ENCODE results near the gene PNKP. TPM values are rescaled to one million over a fixed set of nuclear protein-coding genes. Genes with fewer than 3 reads are reported as not detected.

Gene PNKP
- total and polyA plus RNA-seq, 10 of the 15 experiments (the other 5 are each of a cell fraction or from before 2014, with no cell fraction given): 2.9 to 82.3 (median 33.2) TPM

- TF ChIP-seq ZNF592 (IDR thresholded peaks at IDR 0.05): no peak
Observed at GRCh38 chr19:49887665-49888509, 20.5 kb upstream of the PNKP start (continued).

- Histone ChIP-seq H3K36me3 (ENCODE audit: control insufficient read depth in 2 of 2, insufficient read depth in 2 of 2, low read length in 1 of 2) (peaks cover 5 to 18% of the 10 kb centered on the region in 2 experiments), H2AFZ (ENCODE audit: control insufficient read depth, low read depth, low read length) (no peak overlapping the region), H3K27ac (ENCODE audit: control insufficient read depth, insufficient read depth) (no peak overlapping the region), H3K4me3 (no peak overlapping the region), H3K9ac (ENCODE audit: control insufficient read depth, insufficient read depth, low read length) (no peak overlapping the region), H3K79me2 (ENCODE audit: control insufficient read depth, insufficient read depth, low read length) (peaks cover 10% of the 10 kb centered on the region), H3K4me2 (ENCODE audit: control insufficient read depth, insufficient read depth) (peak overlapping the region; percentile 2; the same call in 1 of the 2 replicates), H3K4me1 (ENCODE audit: control insufficient read depth, insufficient read depth, low read length) (peaks cover 22% of the 10 kb centered on the region), H4K20me1 (ENCODE audit: control insufficient read depth, insufficient read depth) (no peaks in the 10 kb centered on the region), H3K27me3 (replicated peaks in 1 of 2; ENCODE audit: control insufficient read depth in 2 of 2, insufficient read depth in 2 of 2, low read length in 1 of 2) (no peaks in the 10 kb centered on the region), H3K9me3 (replicated peaks; ENCODE audit: control insufficient read depth, insufficient read depth, low read length) (no peaks in the 10 kb centered on the region; the same call in 2 of the 3 replicates)
- ChIA-PET RAD21 (ENCODE audit: unreplicated experiment) (interaction anchor here (0.8 to 2.4 kb wide), 3 partner anchors 8 to 24 kb away, joined by 3 to 9 read pairs (median 6); no protein-coding TSS in a partner anchor), SMC1A (ENCODE audit: uncharacterized antibody, unreplicated experiment) (interaction anchor here (0.6 to 1.3 kb wide), 4 partner anchors 10 to 90 kb away, joined by 3 to 6 read pairs (median 3); partner anchors contain the start of genes ATF5, IL4I1 and NUP62), POLR2A (interaction anchor here (0.8 to 3.6 kb wide), 7 partner anchors 9 to 43 kb away, joined by 3 to 33 read pairs (median 4); partner anchors contain the start of genes AKT1S1, IL4I1 and TBC1D17), CTCF (interaction anchor here (0.8 to 1.3 kb wide), 3 partner anchors 8 to 10 kb away, joined by 3 read pairs; partner anchors contain the start of genes AKT1S1 and IL4I1)
- TF ChIP-seq ZBTB33 (IDR thresholded peaks at IDR 0.05): peak; percentile 58; the same call in 1 of the 2 replicates
- TF ChIP-seq, protein P1, sequence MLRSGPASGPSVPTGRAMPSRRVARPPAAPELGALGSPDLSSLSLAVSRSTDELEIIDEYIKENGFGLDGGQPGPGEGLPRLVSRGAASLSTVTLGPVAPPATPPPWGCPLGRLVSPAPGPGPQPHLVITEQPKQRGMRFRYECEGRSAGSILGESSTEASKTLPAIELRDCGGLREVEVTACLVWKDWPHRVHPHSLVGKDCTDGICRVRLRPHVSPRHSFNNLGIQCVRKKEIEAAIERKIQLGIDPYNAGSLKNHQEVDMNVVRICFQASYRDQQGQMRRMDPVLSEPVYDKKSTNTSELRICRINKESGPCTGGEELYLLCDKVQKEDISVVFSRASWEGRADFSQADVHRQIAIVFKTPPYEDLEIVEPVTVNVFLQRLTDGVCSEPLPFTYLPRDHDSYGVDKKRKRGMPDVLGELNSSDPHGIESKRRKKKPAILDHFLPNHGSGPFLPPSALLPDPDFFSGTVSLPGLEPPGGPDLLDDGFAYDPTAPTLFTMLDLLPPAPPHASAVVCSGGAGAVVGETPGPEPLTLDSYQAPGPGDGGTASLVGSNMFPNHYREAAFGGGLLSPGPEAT (IDR thresholded peaks at IDR 0.05; ENCODE audit: low read depth): no peak
- TF ChIP-seq ZZZ3 (IDR thresholded peaks at IDR 0.05; ENCODE audit: control insufficient read depth, insufficient read length, low read depth): no peak
- TF ChIP-seq MTA3 (IDR thresholded peaks at IDR 0.05; ENCODE audit: borderline replicate concordance, low read length): peak; percentile 24; the same call in 1 of the 2 replicates
- TF ChIP-seq, protein P2, sequence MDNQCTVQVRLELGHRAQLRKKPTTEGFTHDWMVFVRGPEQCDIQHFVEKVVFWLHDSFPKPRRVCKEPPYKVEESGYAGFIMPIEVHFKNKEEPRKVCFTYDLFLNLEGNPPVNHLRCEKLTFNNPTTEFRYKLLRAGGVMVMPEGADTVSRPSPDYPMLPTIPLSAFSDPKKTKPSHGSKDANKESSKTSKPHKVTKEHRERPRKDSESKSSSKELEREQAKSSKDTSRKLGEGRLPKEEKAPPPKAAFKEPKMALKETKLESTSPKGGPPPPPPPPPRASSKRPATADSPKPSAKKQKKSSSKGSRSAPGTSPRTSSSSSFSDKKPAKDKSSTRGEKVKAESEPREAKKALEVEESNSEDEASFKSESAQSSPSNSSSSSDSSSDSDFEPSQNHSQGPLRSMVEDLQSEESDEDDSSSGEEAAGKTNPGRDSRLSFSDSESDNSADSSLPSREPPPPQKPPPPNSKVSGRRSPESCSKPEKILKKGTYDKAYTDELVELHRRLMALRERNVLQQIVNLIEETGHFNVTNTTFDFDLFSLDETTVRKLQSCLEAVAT (IDR thresholded peaks at IDR 0.05): 0 out of 2 replicates have a peak, but pooled peaks have one; percentile 21
- TF ChIP-seq PAX5 (IDR thresholded peaks at IDR 0.05; ENCODE audit: borderline replicate concordance, low read depth, low read length): peak; percentile 19; the same call in 1 of the 2 replicates
- DNase-seq (ENCODE audit: low read depth, low spot score): no peak
- BruUV-seq (replicated peaks): no TSS peak
- 69% methylated on average over 23 of the region's 23 CpGs for WGBS (ENCODE audit: insufficient coverage, insufficient replicate concordance, low lambda C conversion rate, missing lambda C conversion rate)
- in situ Hi-C loops (cut with MboI): loop anchor here (25.0 kb wide), 1 partner anchor 1250 kb away; the partner anchor contains the start of genes CA11 and DBP
- ATAC-seq: no peak
- no peak for FAIRE-seq
- intact Hi-C loops (cut with micrococcal nuclease; ENCODE audit: unreplicated experiment): no loop called here
Observed at GRCh38 chr19:49887037-49887664, 19.8 kb upstream of the PNKP start.
